ENCODE results near the gene RAPH1. TPM values are rescaled to one million over a fixed set of nuclear protein-coding genes. Genes with fewer than 3 reads are reported as not detected.

Gene RAPH1
- total RNA-seq, 4 donors from 2014 or later, result 17.1 to 39.6 (median 21.7) TPM

DNA sequence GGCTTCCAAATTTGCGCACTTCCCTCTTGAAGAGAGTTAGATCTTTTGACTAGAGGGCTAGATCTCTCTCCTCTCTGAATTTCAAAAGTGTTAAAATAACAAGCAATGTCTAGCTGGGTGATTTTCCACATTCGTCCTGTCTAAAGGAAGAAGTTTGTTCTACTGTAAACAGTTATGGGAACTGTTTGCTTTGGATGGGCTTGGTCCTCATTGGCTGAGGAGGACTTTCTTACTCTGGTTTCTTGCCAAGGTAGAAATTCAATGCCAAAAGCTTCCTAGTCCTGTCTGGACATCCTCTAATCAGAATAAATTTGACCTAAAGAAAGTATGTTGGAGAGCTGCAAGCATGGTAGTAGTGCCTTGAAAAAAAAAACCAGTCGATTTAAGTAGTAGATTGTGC lies 47.4 kb upstream of the RAPH1 start:
- no peak for ATAC-seq
- TF ChIP-seq EP300 (IDR thresholded peaks at IDR 0.05), result no peak
- no peak for TF ChIP-seq POLR2A (IDR thresholded peaks at IDR 0.05)
- no peak for TF ChIP-seq POLR2AphosphoS5 (IDR thresholded peaks at IDR 0.05)
- TF ChIP-seq CTCF (IDR thresholded peaks at IDR 0.05), result no peak
- Histone ChIP-seq H3K27me3 (no peaks in the 10 kb centered on the region), H3K36me3 (no peaks in the 10 kb centered on the region), H3K4me3 (no peak overlapping the region), H3K9me3 (no peaks in the 10 kb centered on the region), H3K4me1 (peaks cover 8 to 41% (median 17%) of the 10 kb centered on the region in 3 donors), H3K27ac (peak overlapping the region; percentile 41 to 68 (median 62))
- 30 to 31% methylated on average over 2 to 3 of the region's 3 CpGs for WGBS, 2 donors (ENCODE audit: low coverage in 1 of 2)

DNA sequence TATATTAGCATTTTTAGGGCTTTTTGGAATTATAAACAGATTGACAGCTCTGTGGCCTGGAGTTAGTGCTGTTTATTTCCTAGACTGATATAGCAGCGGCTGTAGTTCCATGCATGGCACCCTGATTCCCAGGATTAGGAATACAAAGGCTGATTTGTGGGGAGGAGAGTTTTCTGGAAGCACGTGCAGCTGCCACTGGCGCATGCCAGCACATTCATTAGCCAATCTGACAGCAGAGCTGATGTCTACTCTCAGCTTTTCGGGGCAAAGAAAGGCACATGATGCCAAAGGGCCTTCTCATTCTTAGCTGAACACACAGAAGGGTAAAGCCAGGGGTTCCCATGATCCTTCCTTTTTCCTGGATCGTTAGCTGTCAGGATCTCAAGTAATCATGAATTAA lies 45.7 kb upstream of the RAPH1 start:
- no peaks in the 10 kb centered on the region for H3K36me3 ChIP-seq
- H3K4me3 ChIP-seq, result no peak overlapping the region
- H3K9me3 ChIP-seq, result no peaks in the 10 kb centered on the region
- TF ChIP-seq POLR2AphosphoS5 (IDR thresholded peaks at IDR 0.05), result no peak
- no peak for TF ChIP-seq EP300 (IDR thresholded peaks at IDR 0.05)
- no peak for TF ChIP-seq CTCF (IDR thresholded peaks at IDR 0.05)
- no peak for TF ChIP-seq POLR2A (IDR thresholded peaks at IDR 0.05)
- H3K4me1 ChIP-seq, result peaks cover 8 to 41% (median 17%) of the 10 kb centered on the region in 3 donors
- H3K27ac ChIP-seq, result no peak overlapping the region
- H3K27me3 ChIP-seq, result no peaks in the 10 kb centered on the region
- ATAC-seq, result no peak
- WGBS, 2 donors (ENCODE audit: low coverage in 1 of 2), result 44 to 83% methylated on average over 3 to 5 of the region's 5 CpGs

GRCh38 chr2:203579730-203580129 lies 44.6 kb upstream of the RAPH1 start:
- no peak for ATAC-seq
- peaks cover 8 to 41% (median 17%) of the 10 kb centered on the region in 3 donors for H3K4me1 ChIP-seq
- H3K36me3 ChIP-seq, result no peaks in the 10 kb centered on the region
- no peak overlapping the region for H3K27ac ChIP-seq
- no peaks in the 10 kb centered on the region for H3K9me3 ChIP-seq
- no peaks in the 10 kb centered on the region for H3K27me3 ChIP-seq
- TF ChIP-seq POLR2AphosphoS5 (IDR thresholded peaks at IDR 0.05), result no peak
- WGBS, 2 donors (ENCODE audit: low coverage in 1 of 2), result 89 to 100% methylated on average over 1 to 2 of the region's 2 CpGs
- H3K4me3 ChIP-seq, result no peak overlapping the region

- Histone ChIP-seq H3K27me3 (no peaks in the 10 kb centered on the region), H3K4me1 (peaks cover 8 to 35% (median 16%) of the 10 kb centered on the region in 3 donors), H3K9me3 (no peaks in the 10 kb centered on the region), H3K27ac (no peak overlapping the region), H3K4me3 (no peak overlapping the region), H3K36me3 (no peaks in the 10 kb centered on the region)
- ATAC-seq, result no peak
- TF ChIP-seq EP300 (IDR thresholded peaks at IDR 0.05) (no peak), POLR2AphosphoS5 (IDR thresholded peaks at IDR 0.05) (no peak)
- 58 to 64% methylated on average over 3 to 4 of the region's 4 CpGs for WGBS, 2 donors (ENCODE audit: low coverage in 1 of 2)
These were observed 43.9 kb upstream of the RAPH1 start for GRCh38 chr2:203578759-203579643.

GRCh38 chr2:203574824-203575223 lies 39.7 kb upstream of the RAPH1 start:
- no peak for ATAC-seq
- Histone ChIP-seq H3K9me3 (no peaks in the 10 kb centered on the region), H3K4me1 (no peaks in the 10 kb centered on the region), H3K27ac (no peak overlapping the region), H3K27me3 (no peaks in the 10 kb centered on the region), H3K36me3 (no peaks in the 10 kb centered on the region), H3K4me3 (no peak overlapping the region)
- WGBS, 2 donors (ENCODE audit: low coverage in 1 of 2), result 61 to 82% methylated on average over 2 to 6 of the region's 6 CpGs
- TF ChIP-seq EP300 (IDR thresholded peaks at IDR 0.05), result no peak
- no peak for TF ChIP-seq POLR2AphosphoS5 (IDR thresholded peaks at IDR 0.05)
- no peak for TF ChIP-seq CTCF (IDR thresholded peaks at IDR 0.05)
- TF ChIP-seq POLR2A (IDR thresholded peaks at IDR 0.05), result no peak

- Histone ChIP-seq H3K4me1 (no peaks in the 10 kb centered on the region), H3K27ac (no peak overlapping the region), H3K4me3 (no peak overlapping the region), H3K9me3 (no peaks in the 10 kb centered on the region), H3K36me3 (no peaks in the 10 kb centered on the region), H3K27me3 (no peaks in the 10 kb centered on the region)
- TF ChIP-seq EP300 (IDR thresholded peaks at IDR 0.05) (no peak), CTCF (IDR thresholded peaks at IDR 0.05) (no peak)
- ATAC-seq, result no peak
- 90 to 94% methylated on average over 2 to 5 of the region's 7 CpGs for WGBS, 2 donors (ENCODE audit: low coverage in 1 of 2)
These were observed 37.2 kb upstream of the RAPH1 start for GRCh38 chr2:203572316-203572715.

Data from gastroesophageal sphincter (tissue), 4 donors.